DOHH2 (cell line): Measurements from ENCODE around the gene DAO.

Source experiments
- H3F3A ChIP-seq: fragments of 200-600 bp; sonication (generic), shearing (Covaris generic); 2 replicates; pipeline ENCODE4 v1.6.0; 2016; ENCODE audit warnings: antibody characterized with exemption, mild to moderate bottlenecking; ENCODE audit not compliant: control insufficient read depth, insufficient read depth
- H3K27ac ChIP-seq: fragments of 200-600 bp; sonication (generic); 2 replicates; pipeline ENCODE4 v1.5.1; 2014; ENCODE audit warnings: low read depth, mild to moderate bottlenecking, low read length, moderate library complexity
- H3K27me3 ChIP-seq: fragments of 200-600 bp; sonication (generic); 2 replicates; pipeline ENCODE4 v1.6.1; 2014; ENCODE audit warnings: mild to moderate bottlenecking, low read length, mixed read lengths; ENCODE audit not compliant: control insufficient read depth
- H3K36me3 ChIP-seq: fragments of 200-600 bp; sonication (generic); 2 replicates; pipeline ENCODE4 v1.6.1; 2014; ENCODE audit warnings: mild to moderate bottlenecking, low read length, moderate library complexity, mixed read lengths; ENCODE audit not compliant: control insufficient read depth
- H3K4me1 ChIP-seq: fragments of 200-600 bp; sonication (generic); 2 replicates; pipeline ENCODE4 v1.6.1; 2014; ENCODE audit warnings: mild to moderate bottlenecking, low read length, mixed read lengths; ENCODE audit not compliant: control insufficient read depth
- H3K4me2 ChIP-seq: fragments of 200-600 bp; sonication (generic); 2 replicates; pipeline ENCODE4 v1.6.0; 2014; ENCODE audit warnings: mild to moderate bottlenecking, low read length, moderate library complexity
- H3K4me3 ChIP-seq: fragments of 200-600 bp; sonication (generic); 2 replicates; pipeline ENCODE4 v1.5.1; 2014; ENCODE audit warnings: mild to moderate bottlenecking, low read length, mixed read lengths
- H3K79me2 ChIP-seq: fragments of 200-600 bp; sonication (generic); 2 replicates; pipeline ENCODE4 v1.6.1; 2014; ENCODE audit warnings: mild to moderate bottlenecking, low read length, mixed read lengths; ENCODE audit not compliant: control insufficient read depth
- H3K9me2 ChIP-seq: fragments of 200-600 bp; sonication (generic); replicated peaks from 2 replicates; pipeline ENCODE4 v1.6.1; 2014; ENCODE audit warnings: mild to moderate bottlenecking, low read length, mixed read lengths; ENCODE audit not compliant: control insufficient read depth
- H3K9me3 ChIP-seq: fragments of 200-600 bp; sonication (generic); 2 replicates; pipeline ENCODE4 v1.6.1; 2014; ENCODE audit warnings: antibody characterized with exemption, low read length, mixed read lengths; ENCODE audit not compliant: control insufficient read depth, insufficient read depth
- H4K20me1 ChIP-seq: fragments of 200-600 bp; sonication (generic); 2 replicates; pipeline ENCODE4 v1.6.0; 2014; ENCODE audit warnings: low read depth, mild to moderate bottlenecking, antibody characterized with exemption, low read length, moderate library complexity; ENCODE audit not compliant: control insufficient read depth, insufficient read depth
- EZH2phosphoT487 ChIP-seq: fragments of 200-600 bp; sonication (generic); IDR thresholded peaks from 2 replicates; pipeline ENCODE4 v1.6.1; 2017; ENCODE audit warnings: borderline replicate concordance, mild to moderate bottlenecking, antibody characterized with exemption, low read length, moderate library complexity, mixed read lengths
- TF ChIP-seq, protein P1 (sequence below): fragments of 200-600 bp; sonication (generic); IDR thresholded peaks from one replicate; pipeline ENCODE4 v1.5.1; 2014; ENCODE audit warnings: antibody characterized with exemption, mild to moderate bottlenecking, low read depth, low read length; ENCODE audit not compliant: poor library complexity, severe bottlenecking

Gene DAO

GRCh38 chr12:108838194-108839017 lies 41.5 kb upstream of the DAO start:
- Histone ChIP-seq H3K79me2 (no peaks in the 10 kb centered on the region), H3K4me3 (no peak overlapping the region), H3K27me3 (no peaks in the 10 kb centered on the region), H3K9me2 (no peaks in the 10 kb centered on the region), H3K4me1 (peaks cover 9% of the 10 kb centered on the region), H3K36me3 (no peaks in the 10 kb centered on the region; the same call in 1 of the 2 replicates), H3K27ac (no peak overlapping the region), H3K4me2 (peak overlapping the region; percentile 16; the same call in 1 of the 2 replicates), H3F3A (no peaks in the 10 kb centered on the region), H3K9me3 (no peaks in the 10 kb centered on the region), H4K20me1 (no peaks in the 10 kb centered on the region)
- no peak for TF ChIP-seq EZH2phosphoT487
- TF ChIP-seq, protein P1, sequence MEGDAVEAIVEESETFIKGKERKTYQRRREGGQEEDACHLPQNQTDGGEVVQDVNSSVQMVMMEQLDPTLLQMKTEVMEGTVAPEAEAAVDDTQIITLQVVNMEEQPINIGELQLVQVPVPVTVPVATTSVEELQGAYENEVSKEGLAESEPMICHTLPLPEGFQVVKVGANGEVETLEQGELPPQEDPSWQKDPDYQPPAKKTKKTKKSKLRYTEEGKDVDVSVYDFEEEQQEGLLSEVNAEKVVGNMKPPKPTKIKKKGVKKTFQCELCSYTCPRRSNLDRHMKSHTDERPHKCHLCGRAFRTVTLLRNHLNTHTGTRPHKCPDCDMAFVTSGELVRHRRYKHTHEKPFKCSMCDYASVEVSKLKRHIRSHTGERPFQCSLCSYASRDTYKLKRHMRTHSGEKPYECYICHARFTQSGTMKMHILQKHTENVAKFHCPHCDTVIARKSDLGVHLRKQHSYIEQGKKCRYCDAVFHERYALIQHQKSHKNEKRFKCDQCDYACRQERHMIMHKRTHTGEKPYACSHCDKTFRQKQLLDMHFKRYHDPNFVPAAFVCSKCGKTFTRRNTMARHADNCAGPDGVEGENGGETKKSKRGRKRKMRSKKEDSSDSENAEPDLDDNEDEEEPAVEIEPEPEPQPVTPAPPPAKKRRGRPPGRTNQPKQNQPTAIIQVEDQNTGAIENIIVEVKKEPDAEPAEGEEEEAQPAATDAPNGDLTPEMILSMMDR = no peak

DNA sequence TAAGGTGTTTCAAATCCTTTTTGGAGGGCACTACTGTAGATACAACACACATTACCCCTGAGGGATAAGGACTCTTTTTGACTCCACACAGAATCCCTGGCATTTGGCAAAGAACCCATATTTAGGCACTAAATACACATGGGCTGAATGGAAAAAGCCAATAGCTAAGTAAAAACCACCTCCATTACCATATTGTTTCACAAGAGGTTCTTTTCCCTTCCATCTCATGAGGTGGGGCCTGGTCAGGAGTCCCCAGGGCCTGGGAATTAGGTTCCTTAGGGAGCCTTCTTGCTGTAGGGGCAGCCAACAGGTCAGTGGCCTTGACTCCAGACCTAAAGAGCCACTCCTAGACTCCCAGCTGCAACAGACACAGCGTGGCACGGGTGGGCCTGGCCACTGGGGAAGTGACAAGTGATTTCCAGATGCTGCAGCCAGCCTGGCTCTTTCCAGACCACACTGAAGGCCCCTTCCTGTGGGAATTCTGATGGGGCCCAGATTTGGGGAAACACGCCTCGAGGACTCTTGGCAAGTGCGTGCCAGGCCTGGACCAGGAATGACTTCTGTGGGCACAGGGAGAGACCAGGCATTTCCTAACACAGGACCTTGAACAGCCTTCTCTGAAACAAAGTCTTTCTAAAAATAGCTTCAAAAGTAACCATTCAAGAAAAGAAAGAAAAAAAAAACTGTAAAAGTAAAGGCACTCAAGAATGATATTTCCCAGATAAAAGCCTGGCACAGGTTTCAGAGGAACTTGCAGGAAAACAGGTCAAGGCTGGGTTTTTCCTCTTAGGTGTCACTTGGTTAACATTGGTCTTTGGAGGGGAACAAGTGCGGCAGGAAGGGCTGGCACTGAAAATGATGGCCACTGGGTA lies 40.6 kb upstream of the DAO start:
- H3K27ac ChIP-seq = no peak overlapping the region
- no peak overlapping the region for H3K4me2 ChIP-seq
- H3K4me3 ChIP-seq = no peak overlapping the region
- no peaks in the 10 kb centered on the region for H3K9me3 ChIP-seq
- H3K9me2 ChIP-seq = no peaks in the 10 kb centered on the region
- no peaks in the 10 kb centered on the region for H3K79me2 ChIP-seq
- H3F3A ChIP-seq = no peaks in the 10 kb centered on the region
- peaks cover 9% of the 10 kb centered on the region for H3K4me1 ChIP-seq
- H3K36me3 ChIP-seq = no peaks in the 10 kb centered on the region; the same call in 1 of the 2 replicates
- H4K20me1 ChIP-seq = no peaks in the 10 kb centered on the region
- no peaks in the 10 kb centered on the region for H3K27me3 ChIP-seq
- TF ChIP-seq EZH2phosphoT487 = no peak
- TF ChIP-seq, protein P1 = no peak

- no peaks in the 10 kb centered on the region for H3K9me2 ChIP-seq
- TF ChIP-seq, protein P1 = no peak
- TF ChIP-seq EZH2phosphoT487 = no peak
- H3K9me3 ChIP-seq = no peaks in the 10 kb centered on the region
- no peak overlapping the region for H3K4me3 ChIP-seq
- H3K4me2 ChIP-seq = no peak overlapping the region
- H3K27me3 ChIP-seq = no peaks in the 10 kb centered on the region
- peaks cover 9% of the 10 kb centered on the region for H3K4me1 ChIP-seq
- H3K27ac ChIP-seq = no peak overlapping the region
- H3K79me2 ChIP-seq = no peaks in the 10 kb centered on the region
- no peaks in the 10 kb centered on the region for H3F3A ChIP-seq
- no peaks in the 10 kb centered on the region; the same call in 1 of the 2 replicates for H3K36me3 ChIP-seq
- H4K20me1 ChIP-seq = no peaks in the 10 kb centered on the region
Measured at GRCh38 chr12:108839890-108840230, 40.0 kb upstream of the DAO start.
